GM15510 (cell line): ENCODE results near the gene ARHGAP19.

Source experiments
- POLR2A ChIP-seq: IDR thresholded peaks from 3 replicates; pipeline ENCODE4 v1.6.1; 2011; ENCODE audit warnings: borderline replicate concordance; ENCODE audit not compliant: insufficient read length; ENCODE audit errors: extremely low read depth

The ARHGAP19 gene

DNA sequence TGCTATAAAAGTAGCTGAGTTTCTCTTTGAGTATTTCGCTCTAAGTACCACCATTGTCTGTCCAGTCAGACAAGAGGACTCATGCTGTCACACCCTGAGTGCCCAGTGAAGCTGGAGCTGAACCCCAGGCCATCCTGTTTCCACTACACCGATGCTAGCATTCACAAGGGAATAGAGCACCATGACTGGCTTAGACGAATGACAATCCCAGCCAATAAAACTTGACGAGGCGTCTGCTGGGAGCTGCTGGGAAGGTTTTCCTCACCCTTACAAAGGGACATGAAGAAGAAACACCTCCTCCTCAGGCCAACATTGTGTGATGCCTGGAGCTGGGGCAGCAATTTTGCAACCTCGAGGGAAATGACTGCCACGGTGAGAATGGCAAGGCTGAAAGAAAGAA is 89.2 kb downstream of the ARHGAP19 start:
- no peak for TF ChIP-seq POLR2A

DNA sequence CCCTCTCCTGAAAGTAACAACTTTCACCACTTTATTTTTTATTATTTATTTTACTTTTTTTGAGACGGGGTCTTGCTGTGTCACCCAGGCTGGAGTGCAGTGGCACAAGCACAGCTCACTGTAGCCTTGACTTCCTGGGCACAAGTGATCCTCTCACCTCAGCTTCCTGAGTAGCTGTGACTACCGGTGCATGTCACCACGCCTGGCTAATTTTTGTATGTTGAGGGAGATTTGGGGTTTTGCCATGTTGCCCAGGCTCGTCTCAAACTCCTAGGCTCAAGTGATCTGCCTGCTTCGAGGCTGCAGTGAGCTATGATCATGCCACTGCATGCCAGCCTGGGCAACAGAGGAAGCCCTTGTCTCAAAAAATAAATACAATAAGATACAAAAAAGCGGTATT is 91.8 kb downstream of the ARHGAP19 start:
- no peak for TF ChIP-seq POLR2A

DNA sequence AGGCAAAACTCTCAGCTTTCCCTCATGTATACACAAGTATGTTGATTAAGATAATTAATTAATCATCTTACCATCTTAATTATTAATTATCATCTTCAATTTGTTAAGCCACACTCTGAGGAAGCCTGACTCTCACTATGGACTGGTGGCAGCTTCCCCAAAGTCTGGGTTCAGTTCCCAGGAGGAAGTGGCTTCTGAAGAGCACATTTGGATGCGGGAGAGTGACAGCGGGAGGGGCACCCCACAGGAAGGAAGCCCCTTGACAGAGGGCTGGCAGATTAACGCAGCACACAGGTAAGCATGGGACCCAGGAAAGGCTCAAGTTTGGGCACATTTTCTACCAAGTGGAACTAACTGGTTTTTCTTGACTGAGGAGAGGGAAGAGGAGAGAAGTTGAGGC is 93.3 kb downstream of the ARHGAP19 start:
- TF ChIP-seq POLR2A: no peak

DNA sequence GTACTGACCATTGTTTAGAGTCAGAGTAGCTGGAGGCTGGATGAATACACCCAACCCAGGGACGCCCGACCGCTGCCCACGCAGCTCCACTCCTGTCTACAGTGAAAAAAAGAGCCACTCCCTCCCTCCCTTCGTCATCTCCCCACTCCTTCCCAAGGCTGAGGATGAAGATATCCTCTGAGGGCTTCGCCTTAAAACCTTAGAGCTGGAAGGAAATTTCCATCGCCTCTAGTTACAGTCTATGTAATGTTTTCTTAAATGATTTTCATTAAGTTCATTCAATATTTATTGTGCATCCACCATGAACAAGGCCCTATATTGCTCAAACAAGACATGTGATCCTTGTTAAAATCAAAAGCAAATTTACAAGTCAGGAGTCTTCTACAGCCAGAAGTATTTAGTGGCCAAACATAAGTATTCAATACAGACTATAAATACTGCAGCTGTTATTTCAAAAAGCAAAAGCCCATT is 95.4 kb downstream of the ARHGAP19 start:
- no peak for TF ChIP-seq POLR2A

DNA sequence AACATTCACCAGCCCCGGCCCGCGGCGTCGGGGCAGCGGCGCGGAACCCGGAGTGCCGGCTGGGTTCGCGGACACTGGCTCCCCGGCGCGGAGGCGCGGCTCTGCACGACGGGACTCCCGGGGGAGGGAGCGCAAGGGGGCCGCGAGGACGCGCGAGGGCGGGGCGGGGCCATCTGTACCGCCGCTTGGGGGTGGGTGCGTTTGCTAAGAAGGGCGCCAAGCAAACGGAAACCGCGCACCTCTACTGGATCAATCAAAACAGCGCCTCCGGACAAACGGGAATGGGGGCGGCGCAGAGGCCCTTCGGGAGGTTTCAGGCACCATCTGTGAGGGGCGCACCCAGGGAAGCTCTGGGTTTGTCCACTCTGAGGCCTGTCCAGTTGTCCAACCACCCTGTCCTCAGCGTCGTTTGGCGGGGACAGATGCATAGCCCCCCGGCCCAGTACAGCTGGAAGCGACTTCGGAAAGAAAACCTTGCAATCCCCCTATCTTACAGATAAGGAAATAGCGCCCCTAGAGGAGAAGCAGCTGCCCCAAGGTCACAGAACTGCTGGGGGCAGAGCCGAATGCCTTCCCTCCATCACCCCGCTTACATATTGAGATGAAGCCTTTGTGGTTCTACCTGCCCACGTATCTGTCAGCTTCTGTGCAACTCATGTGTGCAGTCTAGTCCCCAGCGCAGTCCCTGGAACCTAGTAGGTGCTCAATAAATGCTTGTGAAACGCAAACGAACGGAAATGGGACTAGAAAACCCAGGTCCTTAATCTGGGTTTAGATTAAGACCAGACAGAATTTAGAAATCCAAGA is 96.0 kb downstream of the ARHGAP19 start:
- no peak for TF ChIP-seq POLR2A

DNA sequence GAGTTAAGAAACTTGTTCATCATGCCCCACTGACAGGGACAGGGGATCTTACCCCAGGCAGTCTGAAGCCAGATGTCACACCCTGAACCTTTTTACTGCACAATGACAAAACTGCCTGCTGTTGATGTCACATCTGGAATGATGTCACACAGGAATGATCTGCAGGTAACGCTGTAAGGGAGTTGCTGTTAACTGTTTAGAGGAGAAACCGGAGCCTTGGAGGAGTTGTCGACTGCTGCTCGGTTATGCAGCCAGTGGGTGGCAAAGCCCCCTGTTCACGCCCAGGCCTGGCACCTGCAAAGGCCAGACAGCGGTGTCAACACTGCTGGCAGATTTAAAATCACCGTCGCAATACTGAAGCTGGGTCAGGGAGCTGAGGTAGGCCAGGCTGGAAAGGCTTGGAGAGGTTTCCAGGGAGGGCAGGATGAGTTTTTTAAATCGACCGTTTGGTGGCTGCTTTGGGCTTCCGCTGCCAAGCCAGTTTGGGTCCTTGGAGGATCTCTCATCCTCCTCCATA is 96.7 kb downstream of the ARHGAP19 start:
- no peak for TF ChIP-seq POLR2A

DNA sequence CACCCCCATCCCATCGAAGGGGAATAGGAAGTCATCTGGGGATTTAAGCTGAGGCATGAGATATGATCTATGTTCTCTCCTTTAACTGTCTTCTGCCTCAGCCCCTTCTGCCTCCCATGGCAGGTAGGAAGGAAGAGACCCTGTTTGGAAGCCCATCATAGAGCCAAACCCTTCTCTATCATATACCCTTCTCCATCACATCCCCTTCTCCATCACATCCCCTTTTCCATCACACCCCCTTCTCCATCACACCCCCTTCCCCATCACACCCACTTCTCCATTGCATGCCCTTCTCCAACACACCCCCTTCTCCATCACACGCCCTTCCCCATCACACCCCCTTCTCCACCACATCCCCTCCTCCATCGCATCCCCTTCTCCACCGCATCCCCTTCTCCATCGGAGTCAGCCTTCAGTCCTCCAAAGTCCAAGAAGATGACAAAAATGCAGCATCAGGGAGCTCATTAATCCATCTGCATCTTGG is 99.4 kb downstream of the ARHGAP19 start:
- no peak for TF ChIP-seq POLR2A

DNA sequence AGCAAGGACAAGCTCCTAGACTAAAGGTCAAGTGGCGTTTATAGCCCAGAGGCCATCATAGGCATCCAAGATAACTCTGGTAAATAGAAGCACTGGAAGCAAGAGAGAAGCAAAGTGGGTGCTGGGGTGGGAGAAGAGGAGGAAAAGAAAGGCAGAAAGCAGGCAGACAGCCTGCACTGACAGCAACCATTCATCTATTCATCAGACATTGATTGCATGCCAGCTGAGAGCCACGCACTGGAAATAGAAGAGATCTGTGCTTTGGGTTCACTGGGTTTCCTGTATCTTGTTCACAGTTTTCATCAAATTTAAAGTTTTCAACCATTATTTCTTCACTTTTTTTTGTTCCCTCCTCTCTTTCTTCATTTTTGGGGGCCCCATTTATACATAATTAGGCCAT is 102.0 kb downstream of the ARHGAP19 start:
- no peak for TF ChIP-seq POLR2A

DNA sequence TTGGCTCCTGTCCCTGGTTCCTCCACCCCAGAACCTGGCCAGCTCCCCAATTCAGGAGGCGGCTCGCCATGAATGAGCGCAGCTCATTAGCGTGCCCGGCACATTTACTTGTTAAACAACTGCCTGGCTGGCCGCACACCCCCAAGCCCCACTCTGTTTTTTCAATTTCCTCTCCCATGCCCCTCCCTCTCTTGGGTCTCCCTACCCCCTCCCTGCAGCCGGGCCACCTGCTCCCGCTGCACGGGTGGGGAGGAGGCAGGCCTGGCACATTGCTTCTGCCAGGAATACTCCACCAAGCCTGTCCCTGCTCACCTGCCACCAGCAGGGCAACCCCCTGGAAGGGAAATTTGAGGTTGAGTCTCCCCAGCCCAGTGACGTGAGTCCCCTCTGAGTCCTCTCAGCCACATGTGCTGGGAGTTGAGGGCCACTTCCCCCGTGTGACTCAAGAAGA is 104.2 kb downstream of the ARHGAP19 start:
- no peak for TF ChIP-seq POLR2A

DNA sequence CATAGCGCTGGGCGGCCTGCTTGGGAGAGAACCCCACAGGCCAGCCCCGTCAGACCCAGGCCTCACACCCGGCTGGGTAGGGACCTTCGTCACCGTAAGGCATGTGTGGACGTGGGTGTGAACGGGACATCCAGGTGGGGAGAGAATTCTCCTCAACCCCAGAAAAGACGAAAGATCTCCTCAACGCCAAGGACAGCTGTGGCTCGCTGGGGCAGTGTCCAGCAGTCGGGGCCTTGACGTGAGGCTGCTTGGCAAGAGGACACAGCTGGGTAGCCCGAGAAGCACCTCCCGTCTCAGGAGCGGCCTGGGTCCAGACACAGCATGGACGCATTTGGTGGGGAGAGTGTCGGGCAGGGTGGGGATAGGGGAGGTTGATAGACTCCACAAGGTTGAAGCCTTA is 105.5 kb downstream of the ARHGAP19 start:
- TF ChIP-seq POLR2A: no peak

DNA sequence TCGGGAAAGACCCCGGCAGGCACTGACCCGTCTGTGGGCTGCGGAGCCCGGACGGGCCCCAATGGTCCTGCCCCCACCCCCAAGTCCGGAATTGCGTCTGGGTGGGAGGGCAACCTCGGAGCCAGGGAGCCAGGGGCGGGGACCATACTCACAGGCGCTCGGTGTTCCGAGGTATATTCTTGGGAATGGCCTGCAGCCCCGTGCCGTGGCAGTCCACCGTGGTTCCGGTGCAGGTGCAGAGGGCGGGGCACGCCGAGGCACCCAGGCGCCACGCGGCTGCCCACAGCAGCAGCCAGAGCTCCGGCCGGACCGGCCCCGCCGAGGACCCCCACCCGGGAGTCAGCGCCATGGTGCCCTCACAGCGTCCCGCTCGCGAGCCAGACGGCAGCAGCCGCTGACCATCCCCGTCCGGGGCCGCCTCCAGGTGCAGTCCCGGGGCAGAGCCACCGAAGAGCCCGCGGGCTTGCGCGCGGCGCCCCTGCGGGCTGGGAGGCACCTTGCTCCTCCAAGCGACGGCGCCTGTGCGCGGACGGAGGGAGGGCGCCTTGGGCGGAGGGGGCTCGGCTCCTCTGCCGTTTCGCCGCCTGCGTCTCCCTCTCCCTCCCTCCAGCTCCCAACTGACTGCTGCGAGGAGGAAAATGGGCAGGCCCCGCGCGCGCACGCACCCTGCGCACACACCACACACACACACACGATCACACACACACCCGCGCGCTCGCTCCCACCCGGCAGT is 106.9 kb downstream of the ARHGAP19 start, which contains the start of gene SLIT1:
Gene SLIT1 (minus strand): TSS at position 634 of the 733 bp plus-strand sequence. CDS start 285 bp downstream, at position 349.
- no peak for TF ChIP-seq POLR2A

DNA sequence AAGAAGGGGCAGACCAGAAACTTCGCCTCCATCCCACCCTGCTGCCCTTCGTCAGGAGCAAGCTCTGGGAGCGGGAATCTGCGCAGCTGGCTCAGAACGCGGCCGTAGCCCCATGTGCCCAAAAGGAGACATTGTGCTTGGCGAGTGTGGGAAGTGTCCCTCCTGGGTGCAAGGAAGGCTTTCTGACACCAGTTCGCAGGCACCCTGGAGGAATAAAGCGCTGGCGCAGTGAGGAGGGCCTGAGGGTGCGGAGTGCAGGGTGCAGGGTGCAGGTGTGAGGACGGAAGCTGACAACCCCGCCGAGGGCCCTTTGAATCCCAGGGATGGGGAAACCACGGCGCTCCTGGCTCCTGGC is 107.5 kb downstream of the ARHGAP19 start:
- TF ChIP-seq POLR2A: no peak

DNA sequence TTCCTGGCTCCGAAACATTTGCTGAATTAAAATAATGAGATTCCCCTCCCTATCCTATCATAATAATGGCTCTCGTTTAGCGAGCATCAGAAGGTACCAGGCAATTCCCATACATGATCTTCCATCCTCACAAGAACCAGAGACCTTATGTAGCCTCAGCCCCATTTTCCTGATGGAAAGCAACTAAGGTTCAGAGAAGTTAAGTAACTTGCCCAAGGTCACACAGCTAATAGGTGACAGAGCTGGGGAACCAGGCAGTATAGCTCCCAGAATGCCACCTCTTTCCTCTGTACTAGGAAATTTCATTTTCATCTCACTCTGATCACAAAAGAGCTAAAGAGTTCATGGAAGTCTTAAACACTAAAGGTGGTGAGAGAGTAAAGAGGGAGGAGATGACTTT is 109.1 kb downstream of the ARHGAP19 start:
- no peak for TF ChIP-seq POLR2A

DNA sequence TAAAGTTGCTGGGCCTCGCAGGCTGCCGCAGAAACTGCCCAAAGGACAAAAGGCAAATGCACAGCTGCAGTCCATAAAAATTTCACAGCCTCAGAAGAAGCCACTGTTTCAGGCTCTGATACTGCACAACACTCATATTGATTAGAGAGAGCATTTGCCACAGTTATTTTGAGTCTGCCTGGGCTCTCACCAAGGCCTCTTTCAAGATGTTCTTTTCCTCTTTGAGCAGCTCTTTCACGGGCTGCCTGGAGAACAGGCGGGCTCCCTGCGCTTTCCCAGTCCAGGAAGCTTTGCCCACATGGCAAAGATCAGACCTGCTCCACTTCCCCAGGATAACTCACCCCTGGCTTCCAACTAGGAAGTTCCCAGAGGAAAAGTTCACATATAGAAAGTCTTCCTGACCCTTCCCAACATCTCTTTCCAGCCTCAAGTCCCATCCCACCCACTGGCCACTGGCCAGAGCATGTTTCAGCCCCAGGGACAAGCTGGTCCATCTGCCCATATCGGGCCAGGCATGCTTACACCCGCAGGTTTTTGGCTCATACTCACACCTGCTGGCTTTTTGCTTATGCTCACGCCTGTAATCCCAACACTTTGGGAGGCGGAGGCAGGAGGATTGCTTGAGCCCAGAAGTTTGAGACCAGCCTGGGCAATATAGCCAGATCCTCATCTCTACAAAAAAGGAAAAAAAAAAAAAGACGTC is 110.0 kb downstream of the ARHGAP19 start:
- TF ChIP-seq POLR2A: no peak

DNA sequence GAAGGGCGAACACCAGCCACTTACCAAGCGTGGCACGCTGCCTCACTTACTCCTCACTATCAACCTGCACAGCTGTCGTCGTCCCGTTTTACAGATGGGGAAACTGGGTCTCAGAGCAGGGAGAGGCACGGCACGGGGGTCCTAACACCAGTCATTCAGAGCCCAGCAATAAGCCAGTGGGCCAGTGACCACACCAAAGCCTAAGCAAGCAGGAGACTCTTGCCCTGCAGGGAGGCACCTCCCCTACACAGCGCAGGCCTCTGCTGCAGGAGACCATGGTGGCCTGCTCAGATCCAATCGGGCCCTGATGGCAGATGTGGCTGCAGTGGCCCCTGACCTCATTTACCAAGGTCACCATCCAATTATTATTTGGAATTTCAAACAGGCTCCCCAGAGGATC is 111.5 kb downstream of the ARHGAP19 start:
- no peak for TF ChIP-seq POLR2A
